NCI-H82 treated with DMSO at 0.1 percent for 48 hours (cell line): Measurements from ENCODE around the gene AFAP1.

Experiments used
- DNase-seq: peaks from one replicate; lab custom pipeline; 2025; ENCODE audit not compliant: unreplicated experiment; lab: John Stamatoyannopoulos, UW

AFAP1 gene

DNA sequence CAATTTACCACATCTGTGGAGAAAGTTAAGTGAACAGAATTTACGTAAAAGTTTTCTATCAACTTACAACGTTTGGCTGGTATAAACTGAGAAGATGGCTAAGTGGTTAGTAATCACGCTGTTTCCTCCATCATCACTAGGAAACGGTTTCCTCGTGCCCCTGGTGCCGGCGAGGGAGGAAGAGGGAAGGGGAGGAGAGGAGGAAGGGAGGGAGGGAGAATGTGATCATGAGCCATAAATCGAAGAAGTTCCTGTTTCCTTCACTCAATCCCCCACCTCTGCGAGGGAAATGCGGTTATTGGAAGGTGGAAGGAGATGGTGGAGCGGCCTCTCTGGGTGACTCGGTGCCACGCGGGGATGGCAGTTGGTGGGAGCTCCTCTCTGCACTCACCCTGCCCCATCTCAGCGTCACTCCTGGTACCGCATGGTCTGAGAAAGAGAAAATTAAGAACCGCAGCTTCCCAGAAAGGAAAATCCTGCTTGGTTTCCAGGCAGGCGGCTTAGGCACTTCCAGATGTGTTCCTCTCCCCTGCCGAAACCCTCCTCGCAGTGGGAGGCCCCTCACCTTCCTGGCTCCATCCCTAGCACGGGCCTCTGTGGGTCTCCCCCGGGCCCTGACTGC, 216.8 kb downstream of the AFAP1 start:
- DNase-seq, result no peak

DNA sequence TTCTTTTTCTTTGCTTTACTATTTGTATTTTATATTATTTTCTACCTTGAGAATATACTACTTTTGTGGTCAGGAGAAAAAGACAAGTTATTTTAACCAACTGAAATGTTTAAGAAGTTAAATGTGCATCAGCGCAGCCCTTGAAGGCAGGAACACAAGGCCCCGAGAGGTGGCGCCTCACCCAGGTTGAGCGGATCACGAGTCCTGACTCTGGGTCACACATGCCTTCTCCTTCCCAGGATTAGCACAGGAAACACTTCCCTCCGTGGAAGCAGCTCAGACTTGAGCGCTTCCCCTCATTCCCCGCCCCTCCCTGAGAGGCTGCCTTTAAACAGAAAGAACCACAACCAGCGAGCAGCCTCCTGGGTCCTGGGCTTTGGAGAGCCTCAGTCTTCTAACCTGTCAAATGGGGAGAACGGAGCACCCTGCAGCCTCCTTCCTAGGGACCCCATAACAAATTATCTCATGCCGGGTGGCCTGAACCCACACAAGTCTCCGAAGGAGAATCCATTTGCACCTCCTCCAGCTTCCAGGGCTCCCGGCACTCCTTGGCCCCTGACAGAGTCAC, 217.6 kb downstream of the AFAP1 start:
- no peak for DNase-seq

DNA sequence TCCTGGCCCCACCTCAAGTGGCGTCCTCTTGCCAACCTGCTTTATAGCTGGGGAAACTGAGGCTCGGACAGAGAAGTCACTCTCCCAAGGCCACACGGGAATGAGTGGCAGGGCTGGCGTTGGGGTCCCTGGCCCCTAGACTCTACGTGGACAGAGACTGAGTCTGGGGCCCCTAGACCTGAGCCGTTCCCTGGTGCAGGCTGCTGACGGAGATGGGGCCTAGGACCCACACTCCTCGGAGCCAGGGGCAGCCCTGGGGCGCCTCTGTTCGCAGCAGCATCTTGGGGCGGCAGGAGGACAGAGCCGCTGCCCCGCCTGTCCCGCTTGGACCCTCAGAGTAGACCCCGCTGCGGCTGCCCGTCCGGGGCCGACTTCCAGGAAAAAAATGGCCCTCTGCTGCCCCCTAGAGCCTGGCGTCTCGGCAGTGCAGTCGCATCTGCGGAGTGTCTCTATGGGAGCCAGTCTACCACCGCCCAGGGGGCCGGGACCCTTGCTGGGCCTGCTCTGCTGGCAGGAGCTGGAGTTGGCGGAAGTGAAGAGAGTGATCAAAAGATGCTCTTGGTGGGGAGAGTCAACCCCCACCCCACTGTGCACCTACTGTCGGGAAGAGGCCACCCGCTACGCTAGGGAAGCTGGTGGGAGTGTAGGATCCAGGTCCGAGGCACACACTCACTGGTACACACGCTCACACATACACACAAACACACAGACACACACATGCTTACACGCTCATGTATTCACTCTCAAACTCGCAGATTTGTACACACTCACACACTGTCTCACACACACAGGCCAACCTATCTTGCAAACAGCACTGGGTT, 220.1 kb downstream of the AFAP1 start:
- DNase-seq, result no peak

DNA sequence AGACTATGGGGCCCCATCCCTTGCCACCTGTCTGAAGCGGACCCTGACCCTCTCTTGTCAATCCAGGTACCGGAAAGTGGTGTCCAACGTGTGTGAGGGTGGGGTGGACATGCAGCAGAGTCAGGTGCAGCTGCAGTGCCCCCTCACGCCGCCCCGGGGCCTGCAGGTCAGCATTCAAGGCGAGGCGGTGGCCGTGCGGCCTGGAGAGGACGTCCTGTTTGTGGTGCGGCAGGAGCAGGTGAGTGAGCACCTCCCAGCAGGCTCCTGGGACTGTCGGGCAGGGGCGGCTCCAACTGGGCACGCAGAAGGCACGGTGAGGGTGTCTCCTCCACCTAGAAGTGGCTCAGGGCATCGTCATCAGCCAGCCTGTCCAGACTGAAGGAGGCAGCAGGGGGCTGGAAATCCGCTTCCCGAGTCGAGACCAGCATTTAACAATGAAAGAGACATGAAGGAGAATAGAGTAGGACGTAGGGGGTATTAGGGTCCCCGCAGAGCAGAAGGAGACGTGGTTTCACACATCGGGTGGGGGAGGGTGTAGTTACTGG, 221.6 kb downstream of the AFAP1 start:
- no peak for DNase-seq

DNA sequence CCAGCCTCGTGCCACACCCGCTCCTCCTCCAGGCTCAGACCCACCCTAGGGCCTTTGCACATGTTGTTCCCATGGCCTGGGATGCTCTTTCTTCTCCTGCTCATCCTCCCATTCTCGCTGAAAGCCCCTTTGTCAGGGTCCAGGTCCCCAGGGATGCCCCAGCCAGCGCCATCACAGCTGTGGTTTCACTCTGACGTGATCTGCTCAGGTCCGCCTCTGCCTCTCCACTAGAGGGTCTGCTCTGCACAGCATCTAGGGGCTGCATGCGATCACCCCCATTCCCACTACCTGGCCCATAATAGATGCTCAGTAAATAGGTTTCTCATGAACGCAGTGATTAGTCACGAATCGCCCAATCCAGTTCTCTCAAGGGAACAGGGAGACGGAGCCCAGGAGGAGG, 222.5 kb downstream of the AFAP1 start:
- DNase-seq, result no peak

DNA sequence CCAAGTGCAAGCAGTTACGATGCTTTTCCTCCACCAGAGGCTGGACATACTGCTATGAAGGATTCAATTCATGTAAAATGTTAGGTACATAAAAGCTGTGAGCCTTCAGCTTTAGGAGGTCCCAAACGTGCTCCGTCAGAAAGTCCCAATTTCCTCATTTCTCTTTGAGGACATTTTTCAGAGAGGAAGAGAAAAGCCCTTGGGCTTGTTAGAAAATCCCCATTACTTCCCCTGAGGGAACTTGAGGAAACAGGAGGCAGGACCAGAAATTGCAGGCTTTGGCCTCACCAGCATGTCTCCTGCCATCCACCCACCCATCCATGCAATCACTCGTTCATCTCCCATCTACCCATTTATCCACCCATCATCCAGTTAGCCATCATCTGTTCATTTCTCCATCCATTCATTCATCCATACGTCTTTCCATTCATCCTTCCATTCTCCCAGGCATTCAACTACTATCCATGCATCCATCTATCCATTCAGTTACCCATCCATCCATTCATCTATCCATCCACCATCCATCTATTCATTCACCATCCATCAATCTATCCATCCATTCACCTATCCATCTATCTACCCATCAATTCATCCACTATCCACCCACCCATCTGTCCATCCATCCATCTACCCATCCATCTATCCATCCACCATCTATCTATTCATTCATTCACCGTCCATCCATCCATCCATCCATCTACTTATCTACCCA, 223.5 kb downstream of the AFAP1 start:
- no peak for DNase-seq

DNA sequence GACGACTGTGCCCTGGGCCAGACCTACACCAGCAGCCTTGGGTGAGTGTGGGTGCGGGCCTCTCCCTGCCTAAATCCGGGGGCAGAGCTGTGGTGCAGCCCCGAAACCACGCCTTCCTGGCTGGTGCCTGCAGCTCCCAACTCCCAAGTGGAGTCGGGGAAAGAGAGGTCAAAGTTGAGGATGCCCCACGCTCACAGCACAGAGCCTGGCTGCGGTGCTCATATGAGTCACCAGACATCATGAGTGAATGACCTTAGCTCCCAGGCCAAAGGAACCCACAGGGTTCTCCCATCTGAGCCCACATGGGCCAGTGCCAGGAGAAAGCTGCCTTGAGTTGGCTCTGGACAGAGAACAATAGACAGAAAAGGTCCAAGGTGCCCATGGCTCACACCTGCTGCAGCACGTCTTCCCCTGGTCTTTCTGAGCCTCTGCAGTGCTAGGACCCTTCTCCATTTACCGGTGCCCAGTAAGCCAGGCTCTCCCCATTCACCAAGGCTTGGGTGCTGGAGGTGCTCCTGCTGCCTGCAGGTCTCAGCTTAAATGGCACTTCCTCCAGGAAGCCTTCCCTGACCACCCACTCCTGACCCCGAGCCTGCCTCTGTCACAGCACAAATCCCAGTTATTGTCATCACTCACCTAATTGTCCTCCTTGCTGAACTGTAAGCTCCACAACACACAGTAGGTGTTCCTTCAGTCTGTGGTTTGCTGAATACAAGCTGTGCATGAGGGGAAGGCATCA, 224.2 kb downstream of the AFAP1 start:
- DNase-seq, result no peak

DNA sequence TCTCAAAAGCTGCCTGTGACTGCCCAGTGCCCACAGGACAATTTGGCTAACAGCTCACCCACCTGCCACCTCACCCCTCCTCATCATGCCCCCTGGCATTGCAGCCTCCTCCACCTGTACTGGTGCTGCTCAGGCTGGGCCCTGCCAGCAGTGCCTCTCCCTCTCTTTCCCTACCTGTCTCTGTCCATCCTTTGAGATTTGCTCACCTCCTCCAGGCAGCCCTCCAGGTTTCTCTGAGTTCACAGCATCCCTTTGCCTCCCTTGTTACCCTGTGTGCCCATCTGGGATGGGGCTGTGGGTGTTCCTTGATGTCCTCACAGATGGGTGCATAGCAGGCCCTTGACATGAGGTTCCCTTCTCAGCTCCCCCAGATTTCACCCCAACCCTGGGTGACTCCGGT, 224.9 kb downstream of the AFAP1 start:
- no peak for DNase-seq

DNA sequence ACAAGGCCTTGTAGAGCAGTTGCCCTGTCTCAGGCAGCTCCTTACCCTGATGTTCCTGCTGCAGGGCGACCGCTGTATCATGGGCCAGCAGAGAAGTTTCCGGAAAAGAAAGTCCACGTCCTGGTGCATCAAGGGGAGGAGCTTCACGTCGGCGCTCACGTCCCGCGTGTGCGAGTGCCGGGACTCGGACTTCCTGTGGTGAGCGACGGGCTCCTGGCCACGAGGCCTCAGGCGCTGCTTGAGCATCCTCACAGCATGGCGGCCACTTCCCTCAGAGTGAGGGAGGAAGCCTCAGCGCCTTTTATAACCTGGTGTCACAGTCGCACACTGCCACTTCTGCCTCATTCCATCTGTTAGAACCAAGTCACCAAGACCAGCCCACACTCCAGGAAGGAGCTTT, 225.5 kb downstream of the AFAP1 start:
- no peak for DNase-seq

DNA sequence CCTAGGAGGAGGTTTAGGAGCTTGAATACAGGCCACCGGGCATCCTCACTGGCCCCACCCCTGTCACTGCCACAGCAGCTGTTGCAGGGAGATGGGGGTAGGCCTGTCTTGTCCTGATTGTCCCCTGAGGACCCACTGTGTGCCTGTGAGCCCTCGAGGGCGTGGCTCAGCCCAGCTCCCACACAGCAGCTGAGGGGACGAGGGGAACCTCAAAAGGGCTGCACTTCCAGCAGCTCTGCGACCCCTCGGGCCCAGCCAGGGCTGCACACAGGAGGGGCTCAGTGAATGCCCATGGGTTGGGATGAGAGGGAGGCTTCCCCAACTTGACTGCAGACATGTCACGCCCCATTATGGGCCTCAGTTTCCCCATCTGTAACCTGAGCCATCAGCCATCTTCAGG, 225.9 kb downstream of the AFAP1 start:
- DNase-seq, result no peak

DNA sequence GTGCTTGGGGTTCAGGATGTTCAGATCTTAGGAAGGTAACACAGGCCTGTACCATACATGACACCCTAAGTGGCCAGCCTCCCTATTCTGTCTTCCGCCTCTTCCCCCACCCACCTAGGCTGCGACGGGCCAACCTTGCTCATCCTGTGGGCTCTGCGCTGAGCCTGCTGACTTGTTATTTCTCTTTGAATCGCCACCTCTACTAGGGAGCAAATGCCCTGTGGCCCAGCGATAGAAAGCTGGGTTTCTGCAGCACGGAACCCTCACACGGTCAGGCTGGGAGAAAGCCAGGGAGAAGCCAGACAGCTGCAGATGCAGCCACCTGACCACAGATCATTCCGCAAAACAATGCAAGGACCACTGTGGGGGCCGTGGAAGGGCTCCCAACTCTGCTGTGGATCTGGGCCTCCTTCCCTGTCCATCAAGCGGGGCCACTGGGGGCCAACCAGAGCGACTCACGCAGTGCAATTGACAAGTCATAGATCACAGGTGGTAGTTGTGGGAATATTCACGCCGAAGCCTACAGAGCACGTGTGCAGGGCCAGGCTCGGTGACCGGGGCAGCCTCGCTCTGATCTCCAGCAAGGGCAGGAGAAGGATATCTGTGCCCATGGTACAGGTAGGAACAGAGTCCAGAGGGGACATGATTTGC, 227.5 kb downstream of the AFAP1 start:
- DNase-seq, result no peak

DNA sequence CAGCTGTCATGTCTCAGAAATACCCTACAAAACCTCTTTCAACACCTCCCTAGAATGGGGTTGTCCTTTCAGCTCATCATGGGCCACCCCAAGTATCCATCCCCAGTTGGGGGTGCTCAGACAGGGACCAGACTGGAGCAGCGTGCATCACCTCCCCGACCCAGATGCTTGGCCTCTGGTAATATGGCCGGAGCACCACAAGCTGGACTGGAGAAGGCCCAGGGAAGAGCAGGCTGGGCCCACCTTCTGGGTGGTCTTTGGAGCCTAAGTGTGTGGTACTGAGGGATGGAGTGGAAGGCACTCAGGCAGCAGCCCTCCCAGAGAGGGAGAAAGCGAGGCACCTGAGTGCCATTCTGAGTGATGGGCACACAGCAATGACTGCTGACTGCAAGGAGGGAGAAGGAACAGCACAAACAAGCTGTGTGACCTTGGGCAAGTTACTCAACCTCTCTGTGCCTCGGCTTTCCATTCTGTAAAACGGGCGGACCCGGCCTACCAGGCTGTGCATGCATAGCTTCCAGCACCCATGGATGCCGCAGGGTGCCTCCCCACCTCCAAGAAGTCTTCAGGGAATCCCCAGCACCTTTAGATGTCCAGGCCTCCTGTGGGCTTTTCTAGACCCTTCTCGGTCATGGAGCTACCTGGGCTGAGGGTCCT, 228.2 kb downstream of the AFAP1 start:
- no peak for DNase-seq

DNA sequence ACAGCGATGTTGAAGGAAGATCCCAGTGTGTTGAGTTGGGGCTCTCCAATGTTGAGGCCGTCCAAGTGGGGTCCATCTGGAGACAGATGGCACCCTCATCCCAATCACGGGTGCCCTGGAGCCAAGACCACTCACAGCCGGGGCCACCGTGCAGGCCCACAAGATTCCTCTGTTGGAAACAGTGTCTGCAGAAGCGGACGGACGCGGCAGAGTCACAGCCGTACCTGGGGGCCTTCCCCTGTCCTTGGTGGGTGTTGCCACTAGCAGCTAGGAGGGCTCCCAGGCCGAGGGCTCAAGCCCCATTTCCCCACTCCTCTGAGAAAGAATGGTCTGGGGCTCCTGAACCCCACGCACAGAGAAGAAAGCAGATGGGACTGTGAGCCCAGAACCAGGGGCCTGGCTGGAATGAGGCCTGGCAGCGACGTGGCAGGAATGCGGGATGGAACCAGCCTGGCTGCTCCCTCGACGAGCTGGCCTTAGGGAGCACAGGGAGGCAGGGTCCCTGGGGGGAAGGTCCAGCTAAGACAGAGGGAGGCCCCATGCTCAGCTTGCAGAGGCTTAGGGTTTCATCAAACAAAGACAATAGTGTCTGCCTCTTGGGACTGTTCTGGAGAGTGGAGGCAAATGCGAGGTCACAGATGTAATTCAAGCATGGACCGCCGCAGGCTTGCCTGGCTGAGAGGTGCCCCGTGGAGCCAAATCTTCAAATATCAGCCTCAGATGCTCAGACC, 228.9 kb downstream of the AFAP1 start:
- no peak for DNase-seq

DNA sequence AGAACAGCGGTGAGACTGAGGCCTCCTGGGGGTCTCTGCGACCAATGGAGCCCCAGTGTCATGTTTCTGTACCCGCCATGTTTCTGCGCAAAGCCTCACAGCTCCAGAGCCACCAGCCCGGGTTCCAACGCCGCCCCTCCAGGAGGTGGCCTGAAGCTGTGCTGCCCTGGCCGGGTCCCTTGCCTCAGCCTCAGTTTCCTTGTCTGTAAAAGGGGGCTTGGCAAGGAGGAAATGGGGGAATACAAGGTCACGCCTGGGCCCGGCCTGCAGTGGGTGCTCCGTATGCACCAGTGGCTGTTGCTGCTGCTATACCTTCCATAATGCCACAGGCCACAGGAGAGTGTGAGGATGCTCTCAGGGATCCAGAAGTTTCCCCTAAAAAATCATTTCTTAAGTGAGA, 229.5 kb downstream of the AFAP1 start:
- DNase-seq, result no peak

DNA sequence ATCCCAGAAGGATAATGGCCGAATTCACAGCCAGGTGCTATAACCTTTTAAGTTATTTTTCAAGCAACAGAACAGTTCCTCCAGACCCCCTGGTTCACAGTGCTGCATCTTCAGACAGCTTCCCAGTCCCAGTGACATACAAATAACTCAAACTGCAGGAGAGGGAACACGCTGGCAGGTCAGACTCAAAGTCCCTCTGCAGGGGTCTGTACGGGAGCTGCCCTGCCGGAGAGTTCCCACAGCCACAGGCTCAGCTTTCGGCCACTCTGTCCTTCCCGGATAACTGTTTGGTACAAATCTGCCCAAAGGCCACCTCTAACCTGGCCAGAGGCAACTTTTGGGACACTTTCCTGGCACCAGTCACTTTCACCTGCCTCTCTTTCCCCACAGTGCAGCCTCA, 230.2 kb downstream of the AFAP1 start:
- DNase-seq, result no peak

DNA sequence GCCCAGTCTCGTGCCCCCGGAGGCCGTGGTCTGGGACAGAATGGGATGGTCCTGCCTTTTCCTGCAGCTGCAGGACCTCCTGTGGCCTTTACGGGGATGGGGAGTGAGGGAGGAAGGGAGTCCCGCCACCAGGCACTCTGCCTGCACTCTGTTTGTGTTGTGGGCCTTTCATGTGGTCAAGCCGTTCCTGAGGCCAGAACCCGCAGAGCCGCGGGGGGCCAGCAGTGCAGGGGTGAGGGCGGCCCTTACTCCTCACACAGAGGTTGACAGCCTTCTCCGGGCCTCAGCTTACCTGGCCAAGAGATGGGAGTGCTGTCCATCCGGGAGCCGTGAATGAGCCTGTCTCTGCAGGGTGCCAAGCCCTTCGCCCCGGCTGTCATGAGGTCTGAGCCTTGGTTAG, 230.7 kb downstream of the AFAP1 start:
- no peak for DNase-seq
